Muscle layer of duodenum (tissue), 2 donors: ENCODE data around the gene GTPBP6.
"Not testable (repeated sequence)": the region's sequence is repeated elsewhere in the genome, so short reads cannot be mapped to it uniquely, and the experiment has no call there.

Experiments used
- H3K27ac ChIP-seq: one replicate; pipeline ENCODE4 v1.7.0; 2013; ENCODE audit warnings: mild to moderate bottlenecking, low read length
- H3K27me3 ChIP-seq: one replicate; pipeline ENCODE4 v1.7.0; 2013; ENCODE audit warnings: low read depth, mild to moderate bottlenecking, control low read depth, low read length
- H3K36me3 ChIP-seq, 2 donors: one replicate each; pipeline ENCODE4 v1.7.0; 2013; ENCODE audit warnings: low read length in 2 of 2, control low read depth in 1 of 2, mild to moderate bottlenecking in 1 of 2; ENCODE audit not compliant: insufficient read depth in 2 of 2, control insufficient read depth in 1 of 2
- H3K4me1 ChIP-seq, 2 donors: one replicate each; pipeline ENCODE4 v1.7.0; 2013; ENCODE audit warnings: low read length in 2 of 2, mild to moderate bottlenecking in 2 of 2, control low read depth in 1 of 2, moderate library complexity in 1 of 2; ENCODE audit not compliant: insufficient read depth in 2 of 2, control insufficient read depth in 1 of 2
- H3K4me3 ChIP-seq, 2 donors: one replicate each; pipeline ENCODE4 v1.7.0; 2013; ENCODE audit warnings: low read length in 2 of 2, low read depth in 1 of 2, mild to moderate bottlenecking in 1 of 2
- H3K9me3 ChIP-seq, 2 donors: one replicate each; pipeline ENCODE4 v1.7.0; 2013; ENCODE audit warnings: low read length in 2 of 2, control low read depth in 1 of 2, mild to moderate bottlenecking in 1 of 2; ENCODE audit not compliant: control insufficient read depth in 1 of 2
- donor health status: healthy.

Gene GTPBP6

GRCh38 chrX:264006-264405, 54.6 kb downstream of the GTPBP6 start:
- not testable (repeated sequence) for H3K36me3 ChIP-seq, H3K4me1 ChIP-seq, H3K9me3 ChIP-seq

GRCh38 chrX:262381-262909, 56.2 kb downstream of the GTPBP6 start:
- H3K27ac ChIP-seq = no peak overlapping the region
- no peaks in the 10 kb centered on the region for H3K4me1 ChIP-seq
- no peaks in the 10 kb centered on the region for H3K27me3 ChIP-seq
- H3K36me3 ChIP-seq = no peaks in the 10 kb centered on the region
- H3K9me3 ChIP-seq = peaks cover 0 to 2% of the 10 kb centered on the region in 2 donors
- H3K4me3 ChIP-seq = no peak overlapping the region

More at GRCh38 chrX:264006-264405, 54.6 kb downstream of the GTPBP6 start:
- not testable (repeated sequence) for H3K27ac ChIP-seq, H3K4me3 ChIP-seq, H3K27me3 ChIP-seq

GRCh38 chrX:261919-262352, 56.7 kb downstream of the GTPBP6 start:
- Histone ChIP-seq H3K27ac (no peak overlapping the region), H3K36me3 (no peaks in the 10 kb centered on the region), H3K9me3 (peaks cover 0 to 4% of the 10 kb centered on the region in 2 donors), H3K4me3 (no peak overlapping the region), H3K27me3 (no peaks in the 10 kb centered on the region), H3K4me1 (no peaks in the 10 kb centered on the region)

DNA sequence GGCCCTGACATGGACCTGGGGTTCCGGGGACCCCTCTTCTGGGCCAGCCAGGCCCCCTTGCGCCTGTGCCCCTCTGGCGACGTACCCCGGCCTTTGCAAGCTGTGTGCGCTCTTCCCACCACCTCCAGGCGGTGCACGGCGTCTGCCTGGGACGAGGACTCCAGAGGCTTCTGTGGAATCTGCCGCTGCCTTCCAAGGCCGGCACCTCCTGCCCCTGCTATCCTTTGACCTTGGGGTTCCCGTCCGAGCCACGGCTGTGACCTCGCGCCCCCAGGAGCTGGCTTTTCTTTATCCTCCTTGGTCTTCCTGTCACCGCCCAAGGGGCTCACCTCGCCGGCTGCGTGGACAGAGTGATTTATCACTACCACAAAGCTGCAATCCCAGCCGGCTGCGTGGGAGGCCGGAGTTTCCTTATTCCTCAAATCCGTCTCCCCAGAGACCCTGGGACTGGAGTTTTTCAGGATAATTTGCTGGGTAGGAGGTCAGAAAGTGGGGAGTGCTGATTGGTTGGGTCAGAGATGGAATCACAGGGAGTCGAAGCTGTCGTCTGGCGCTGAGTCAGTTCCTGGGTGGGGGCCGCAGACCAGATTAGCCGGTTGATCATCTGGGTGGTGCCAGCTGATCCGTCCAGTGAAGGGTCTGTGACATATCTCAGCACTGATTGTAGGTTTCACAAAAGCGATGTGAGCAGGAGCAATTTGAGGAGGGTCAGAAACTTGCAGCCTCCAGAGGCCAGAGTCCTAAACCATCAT, 57.3 kb downstream of the GTPBP6 start:
- Histone ChIP-seq H3K9me3 (peaks cover 0 to 4% of the 10 kb centered on the region in 2 donors), H3K36me3 (no peaks in the 10 kb centered on the region), H3K4me1 (no peaks in the 10 kb centered on the region), H3K4me3 (no peak overlapping the region), H3K27me3 (no peaks in the 10 kb centered on the region), H3K27ac (no peak overlapping the region)

- H3K4me1 ChIP-seq = no peaks in the 10 kb centered on the region
- H3K4me3 ChIP-seq = no peak overlapping the region
- H3K9me3 ChIP-seq = peaks cover 0 to 4% of the 10 kb centered on the region in 2 donors
Observed at GRCh38 chrX:259692-260355, 58.8 kb downstream of the GTPBP6 start.

DNA sequence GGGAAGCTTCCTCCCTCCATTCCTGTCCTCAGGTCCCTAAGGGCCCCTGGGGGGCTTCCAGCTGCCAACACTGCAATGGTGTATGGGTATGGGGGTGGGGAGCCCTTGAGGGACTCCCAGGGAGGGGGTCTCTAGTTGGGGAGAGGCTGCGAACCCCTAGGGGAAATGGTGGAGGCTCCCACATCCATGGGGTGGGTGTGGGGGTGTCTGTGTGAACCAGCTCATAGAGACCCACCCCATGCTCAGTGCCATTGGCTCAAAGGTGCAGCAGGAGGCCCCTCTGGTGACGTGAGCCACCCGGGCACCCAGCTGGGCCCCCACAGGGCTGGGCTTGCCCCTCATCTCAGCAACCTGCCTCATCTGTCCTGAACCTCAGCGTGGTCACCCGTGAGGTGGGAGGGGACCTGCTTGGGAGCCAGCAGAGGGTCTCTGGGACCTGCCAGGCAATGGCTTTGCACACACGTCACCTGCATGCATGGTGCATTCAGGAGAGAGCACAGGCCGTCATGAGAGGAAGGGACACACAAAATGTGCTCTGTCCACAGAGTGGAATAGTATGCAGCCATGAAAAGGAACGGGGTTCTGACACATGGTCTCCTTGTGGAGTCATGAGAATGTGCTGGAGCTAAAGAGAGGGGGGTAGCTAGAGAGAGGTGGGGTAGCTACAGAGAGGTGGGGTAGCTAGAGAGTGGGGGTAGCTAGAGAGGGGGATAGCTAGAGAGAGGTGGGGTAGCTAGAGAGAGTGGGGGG, 60.1 kb downstream of the GTPBP6 start:
- no peak overlapping the region for H3K4me3 ChIP-seq
- H3K27ac ChIP-seq = no peak overlapping the region
- H3K27me3 ChIP-seq = no peaks in the 10 kb centered on the region
- no peaks in the 10 kb centered on the region for H3K4me1 ChIP-seq
- H3K36me3 ChIP-seq = no peaks in the 10 kb centered on the region
- peaks cover 0 to 4% of the 10 kb centered on the region in 2 donors for H3K9me3 ChIP-seq

More at GRCh38 chrX:259692-260355, 58.8 kb downstream of the GTPBP6 start:
- no peaks in the 10 kb centered on the region for H3K36me3 ChIP-seq
- no peaks in the 10 kb centered on the region for H3K27me3 ChIP-seq
- H3K27ac ChIP-seq = no peak overlapping the region

DNA sequence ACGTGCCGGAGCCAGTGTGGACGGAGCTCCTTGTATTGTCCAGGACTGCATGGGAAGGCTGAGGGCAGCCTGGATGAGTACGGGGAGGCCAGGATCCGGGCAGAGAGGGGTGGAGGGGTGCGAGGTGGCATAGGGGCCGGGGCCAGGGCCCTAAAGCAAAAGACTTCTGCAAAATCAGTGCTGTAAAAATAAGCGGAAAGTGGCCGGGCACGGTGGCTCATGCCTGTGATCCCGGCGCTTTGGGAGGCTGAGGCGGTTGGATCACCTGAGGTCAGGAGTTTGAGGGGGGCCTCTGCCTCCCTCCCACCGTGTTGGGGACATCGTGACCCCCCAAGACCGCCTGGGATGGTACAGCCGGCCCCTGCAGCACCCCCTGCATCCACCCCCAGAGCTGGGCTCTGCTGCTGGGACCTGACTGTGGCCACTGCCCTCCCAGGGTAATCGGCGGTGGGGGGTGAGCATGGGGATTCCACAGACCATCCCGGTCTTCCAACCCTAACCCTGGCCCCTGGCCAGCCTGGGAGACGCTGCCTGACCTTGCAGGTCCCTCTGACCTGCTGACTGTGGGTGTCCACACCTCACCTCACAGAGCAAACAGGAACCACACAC, 60.8 kb downstream of the GTPBP6 start:
- H3K4me3 ChIP-seq = no peak overlapping the region
- H3K36me3 ChIP-seq = no peaks in the 10 kb centered on the region
- no peaks in the 10 kb centered on the region for H3K27me3 ChIP-seq
- H3K4me1 ChIP-seq = no peaks in the 10 kb centered on the region
- no peak overlapping the region for H3K27ac ChIP-seq
- H3K9me3 ChIP-seq = peaks cover 0 to 4% of the 10 kb centered on the region in 2 donors

- not testable (repeated sequence) for H3K4me3 ChIP-seq, H3K9me3 ChIP-seq, H3K4me1 ChIP-seq, H3K27me3 ChIP-seq, H3K27ac ChIP-seq, H3K36me3 ChIP-seq
Observed at GRCh38 chrX:257054-257453, 61.5 kb downstream of the GTPBP6 start.

DNA sequence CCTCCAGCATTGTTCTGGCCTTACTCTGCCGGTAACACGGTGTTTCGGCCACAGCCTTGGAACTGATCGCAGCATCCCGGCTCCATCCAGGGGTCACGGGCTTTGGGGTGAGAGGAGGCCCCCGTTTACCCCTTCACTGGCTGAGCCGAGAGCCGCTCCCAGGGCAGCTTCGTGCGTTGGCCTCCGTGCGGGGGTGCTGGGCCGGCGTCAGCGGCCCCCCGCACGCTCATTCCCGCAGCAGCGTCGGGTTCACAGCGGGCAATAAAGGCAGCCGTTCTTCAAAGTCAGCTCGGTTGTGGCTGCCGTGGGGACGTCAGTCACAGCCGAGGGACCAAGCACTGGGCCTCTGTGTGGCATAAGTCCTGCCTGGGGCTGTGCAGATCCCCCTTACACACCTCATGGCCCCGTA, 62.7 kb downstream of the GTPBP6 start:
- H3K4me3 ChIP-seq = no peak overlapping the region
- no peaks in the 10 kb centered on the region for H3K36me3 ChIP-seq
- H3K9me3 ChIP-seq = peaks cover 0 to 4% of the 10 kb centered on the region in 2 donors

More for the DNA sequence above, 62.7 kb downstream of the GTPBP6 start:
- Histone ChIP-seq H3K4me1 (no peaks in the 10 kb centered on the region), H3K27me3 (no peaks in the 10 kb centered on the region), H3K27ac (no peak overlapping the region)
